H9 (cell line): Measurements from ENCODE around the gene KRTAP5-7. TPM values are rescaled to one million over a fixed set of nuclear protein-coding genes. Genes with fewer than 3 reads are reported as not detected.
A peak's percentile ranks its signal among the peaks of the same experiment; 100 is the strongest.

Experiments used
- DNase-seq: peaks from one replicate; pipeline ENCODE4 v3.0.0-alpha.2; 2017
- H2AFZ ChIP-seq: one replicate; pipeline ENCODE4 v1.6.1; 2013; ENCODE audit warnings: mild to moderate bottlenecking, low read length, control low read depth, moderate library complexity
- H2AK5ac ChIP-seq: 2 replicates; pipeline ENCODE4 v1.6.1; 2013; ENCODE audit warnings: low read length, control low read depth, mixed read lengths; ENCODE audit not compliant: insufficient read length
- H2BK120ac ChIP-seq: one replicate; pipeline ENCODE4 v1.6.1; 2013; ENCODE audit warnings: low read depth, mild to moderate bottlenecking, low read length, control low read depth, inconsistent platforms; ENCODE audit not compliant: poor library complexity, severe bottlenecking
- H2BK12ac ChIP-seq: 2 replicates; pipeline ENCODE4 v1.6.1; 2013; ENCODE audit warnings: low read length, control low read depth, mixed read lengths, low read depth; ENCODE audit not compliant: insufficient read length
- H2BK15ac ChIP-seq: 2 replicates; pipeline ENCODE4 v1.6.1; 2013; ENCODE audit warnings: low read depth, low read length, control low read depth
- H2BK20ac ChIP-seq: one replicate; pipeline ENCODE4 v1.6.1; 2013; ENCODE audit warnings: low read depth, mild to moderate bottlenecking, low read length, control low read depth, inconsistent platforms; ENCODE audit not compliant: poor library complexity, severe bottlenecking
- H2BK5ac ChIP-seq: 2 replicates; pipeline ENCODE4 v1.6.1; 2013; ENCODE audit warnings: low read length, control low read depth, mixed read lengths; ENCODE audit not compliant: insufficient read length
- H3K14ac ChIP-seq: 2 replicates; pipeline ENCODE4 v1.6.1; 2013; ENCODE audit warnings: low read length, control low read depth; ENCODE audit not compliant: insufficient read depth
- H3K18ac ChIP-seq: 2 replicates; pipeline ENCODE4 v1.6.1; 2013; ENCODE audit warnings: low read depth, mild to moderate bottlenecking, mixed read lengths, low read length, control low read depth; ENCODE audit not compliant: insufficient read length
- H3K23ac ChIP-seq: 2 replicates; pipeline ENCODE4 v1.6.1; 2013; ENCODE audit warnings: low read length, control low read depth, mixed read lengths, low read depth; ENCODE audit not compliant: insufficient read length
- H3K23me2 ChIP-seq: 2 replicates; pipeline ENCODE4 v1.6.1; 2013; ENCODE audit warnings: low read depth, mild to moderate bottlenecking, mixed read lengths, low read length, control low read depth; ENCODE audit not compliant: insufficient read length, poor library complexity, severe bottlenecking
- H3K27ac ChIP-seq: 2 replicates; pipeline ENCODE4 v1.5.1; 2013; ENCODE audit warnings: low read length, control low read depth, mixed read lengths, low read depth; ENCODE audit not compliant: insufficient read length
- H3K27me3 ChIP-seq: 2 replicates; pipeline ENCODE4 v1.6.1; 2013; ENCODE audit warnings: low read length, control low read depth, inconsistent platforms; ENCODE audit not compliant: insufficient read depth
- H3K4ac ChIP-seq: 2 replicates; pipeline ENCODE4 v1.6.1; 2013; ENCODE audit warnings: low read depth, mild to moderate bottlenecking, control low read depth, inconsistent platforms, low read length, moderate library complexity
- H3K4me1 ChIP-seq: 2 replicates; pipeline ENCODE4 v1.6.1; 2013; ENCODE audit warnings: low read length, control low read depth, inconsistent platforms; ENCODE audit not compliant: insufficient read depth
- H3K4me2 ChIP-seq: 2 replicates; pipeline ENCODE4 v1.6.1; 2013; ENCODE audit warnings: low read length, control low read depth, mixed read lengths; ENCODE audit not compliant: insufficient read length, insufficient read depth
- H3K56ac ChIP-seq: 2 replicates; pipeline ENCODE4 v1.6.1; 2013; ENCODE audit warnings: low read depth, mild to moderate bottlenecking, mixed read lengths, low read length, control low read depth; ENCODE audit not compliant: insufficient read length
- H3K79me1 ChIP-seq: 2 replicates; pipeline ENCODE4 v1.6.1; 2013; ENCODE audit warnings: low read depth, mild to moderate bottlenecking, moderate library complexity, low read length, control low read depth, inconsistent platforms; ENCODE audit not compliant: insufficient read depth, poor library complexity, severe bottlenecking
- H3K79me2 ChIP-seq: 2 replicates; pipeline ENCODE4 v1.6.1; 2013; ENCODE audit warnings: low read length, control low read depth, inconsistent platforms; ENCODE audit not compliant: insufficient read depth
- H3K9ac ChIP-seq: 2 replicates; pipeline ENCODE4 v1.6.1; 2013; ENCODE audit warnings: low read length, control low read depth, mixed read lengths; ENCODE audit not compliant: insufficient read length; ENCODE audit errors: extremely low read depth
- H3K9me3 ChIP-seq: one replicate; pipeline ENCODE4 v1.6.1; 2013; ENCODE audit warnings: low read depth, low read length, inconsistent platforms; ENCODE audit not compliant: control insufficient read depth
- H3T11ph ChIP-seq: one replicate; pipeline ENCODE4 v1.6.1; 2013; ENCODE audit warnings: mild to moderate bottlenecking, low read length, control low read depth, inconsistent platforms
- H4K20me1 ChIP-seq: one replicate; pipeline ENCODE4 v1.6.1; 2013; ENCODE audit not compliant: control insufficient read depth, insufficient read length, insufficient read depth
- H4K5ac ChIP-seq: 2 replicates; pipeline ENCODE4 v1.6.1; 2013; ENCODE audit warnings: low read depth, mild to moderate bottlenecking, mixed read lengths, low read length, control low read depth; ENCODE audit not compliant: insufficient read length
- H4K8ac ChIP-seq: replicated peaks from 2 replicates; pipeline ENCODE4 v1.6.1; 2013; ENCODE audit warnings: low read length, control low read depth, mixed read lengths, low read depth; ENCODE audit not compliant: insufficient read length
- H4K91ac ChIP-seq: 2 replicates; pipeline ENCODE4 v1.6.1; 2013; ENCODE audit warnings: low read depth, mild to moderate bottlenecking, moderate library complexity, mixed read lengths, low read length, control low read depth; ENCODE audit not compliant: insufficient read length
- H3K27ac Mint-ChIP-seq, 3 experiments: 2 replicates in 2 of 3; 3 replicates in 1 of 3; pipeline ENCODE4 v1.8.0; 2020 to 2021; ENCODE audit warnings: mixed read lengths in 3 of 3, mild to moderate bottlenecking in 1 of 3, moderate library complexity in 1 of 3
- H3K27me3 Mint-ChIP-seq: 2 replicates; pipeline ENCODE4 v1.8.0; 2021; ENCODE audit warnings: low read depth, mild to moderate bottlenecking, moderate library complexity, mixed read lengths
- H3K36me3 Mint-ChIP-seq, 3 experiments: 2 replicates in 2 of 3; 3 replicates in 1 of 3; pipeline ENCODE4 v1.8.0; 2020 to 2021; ENCODE audit warnings: low read depth in 3 of 3, mixed read lengths in 3 of 3; ENCODE audit not compliant: insufficient read depth in 1 of 3
- H3K4me1 Mint-ChIP-seq, 2 experiments: 2 replicates each; pipeline ENCODE4 v1.8.0; 2020; ENCODE audit warnings: mixed read lengths in 2 of 2
- H3K4me3 Mint-ChIP-seq, 2 experiments: 2 replicates in 1 of 2; 3 replicates in 1 of 2; pipeline ENCODE4 v1.8.0; 2020 to 2021; ENCODE audit warnings: mild to moderate bottlenecking in 2 of 2, mixed read lengths in 2 of 2, moderate library complexity in 1 of 2
- H3K9me3 Mint-ChIP-seq, 2 experiments: 2 replicates in 1 of 2; 3 replicates in 1 of 2; pipeline ENCODE4 v1.8.0; 2020; ENCODE audit warnings: mild to moderate bottlenecking in 2 of 2, mixed read lengths in 2 of 2, moderate library complexity in 1 of 2
- CTCF ChIP-seq: fragments of 200-600 bp; sonication (generic); conservative IDR thresholded peaks from 3 replicates; pipeline ENCODE4 v1.8.0; 2021; ENCODE audit warnings: antibody characterized with exemption, mild to moderate bottlenecking
- WGBS: extraction: QIAGEN DNeasy Blood & Tissue Kit; methylation state at CpG from one replicate; pipeline ENCODE4 v1.1.7; 2013; ENCODE audit warnings: missing lambda C conversion rate, low lambda C conversion rate, mixed read lengths; ENCODE audit not compliant: insufficient read length; ENCODE audit errors: extremely low coverage; 5-methylcytosine and 5-hydroxymethylcytosine counted together
- total RNA-seq: library from RNA; stranded (reverse); gene quantifications from 2 replicates; pipeline ENCODE4 v1.2.1, GENCODE V29; 2021

KRTAP5-7 gene
- total RNA-seq, 1 experiment from 2014 or later: not detected

- H2BK120ac ChIP-seq: no peak within 1 kb of the TSS
Measured at GRCh38 chr11:71565263-71565662, 38.2 kb downstream of the KRTAP5-7 start, which contains the start of gene KRTAP5-10. TSS of gene KRTAP5-10 (plus strand) at chr11:71565563. CDS start at chr11:71565588, 25 bp downstream.

More at GRCh38 chr11:71565263-71565662, 38.2 kb downstream of the KRTAP5-7 start, which contains the start of gene KRTAP5-10:
- Mint-ChIP-seq H3K27me3 (peaks cover 31% of the 10 kb centered on the region), H3K9me3 (peaks cover 5 to 7% of the 10 kb centered on the region in 2 experiments; a peak in 3 of 5 replicates), H3K36me3 (no peaks in the 10 kb centered on the region), H3K4me3 (no peak within 1 kb of the TSS), H3K27ac (peak within 1 kb of the TSS in 1 of 3 experiments; percentile 53; a peak in 1 of 7 replicates), H3K4me1 (peaks cover 29 to 32% of the 10 kb centered on the region in 2 experiments)
- Histone ChIP-seq H3K14ac (no peak within 1 kb of the TSS; the same call in 1 of the 2 replicates), H3T11ph (no peak within 1 kb of the TSS), H2BK15ac (no peak within 1 kb of the TSS), H4K5ac (no peak within 1 kb of the TSS), H3K23me2 (no peaks in the 10 kb centered on the region), H3K79me2 (no peaks in the 10 kb centered on the region), H3K4ac (no peak within 1 kb of the TSS), H3K23ac (no peak within 1 kb of the TSS), H3K56ac (no peak within 1 kb of the TSS), H3K4me2 (no peak within 1 kb of the TSS), H4K20me1 (no peaks in the 10 kb centered on the region), H3K9ac (no peak within 1 kb of the TSS), H2AK5ac (no peak within 1 kb of the TSS), H3K18ac (no peak within 1 kb of the TSS), H3K79me1 (no peaks in the 10 kb centered on the region), H2BK5ac (no peak within 1 kb of the TSS), H2BK12ac (no peak within 1 kb of the TSS), H4K8ac (no peak within 1 kb of the TSS), H3K27me3 (no peaks in the 10 kb centered on the region), H3K27ac (no peak within 1 kb of the TSS), H2AFZ (no peak within 1 kb of the TSS), H2BK20ac (no peak within 1 kb of the TSS), H3K4me1 (no peaks in the 10 kb centered on the region; the same call in 1 of the 2 replicates), H4K91ac (no peak within 1 kb of the TSS), H3K9me3 (no peaks in the 10 kb centered on the region)
- TF ChIP-seq CTCF: no peak
- DNase-seq: no peak
- WGBS: no CpG with 5 or more reads among the region's 5 CpGs
